Measurements from ENCODE around the gene CPPED1.
A peak's percentile ranks its signal among the peaks of the same experiment; 100 is the strongest.

- peak in 1 of 7 experiments; percentile 11 for TF ChIP-seq CTCF (IDR thresholded peaks at IDR 0.05)
- TF ChIP-seq POLR2A (IDR thresholded peaks at IDR 0.05) = peak; percentile 24 to 68 (median 68)
Observed at GRCh38 chr16:12803203-12804093, at the start of gene CPPED1.
